ENCODE data around the gene PRRT1B.

The PRRT1B gene

GRCh38 chr9:131601683-131602181 lies 56.4 kb downstream of the PRRT1B start:
- peaks cover 7% of the 10 kb centered on the region; the same call in 1 of the 2 replicates for H3K36me3 ChIP-seq (ENCODE audit: insufficient read depth, low read length)
- H3K4me1 ChIP-seq (ENCODE audit: insufficient read depth, low read length) = no peaks in the 10 kb centered on the region
- no peak overlapping the region for H3K9ac ChIP-seq (ENCODE audit: low read depth, low read length)
- H3K9me3 ChIP-seq (ENCODE audit: control insufficient read depth, insufficient read depth, low read length) = no peaks in the 10 kb centered on the region

GRCh38 chr9:131603199-131603598 lies 57.9 kb downstream of the PRRT1B start:
- peaks cover 2% of the 10 kb centered on the region; the same call in 1 of the 2 replicates for H3K36me3 ChIP-seq (ENCODE audit: insufficient read depth, low read length)
- H3K9me3 ChIP-seq (ENCODE audit: control insufficient read depth, insufficient read depth, low read length) = no peaks in the 10 kb centered on the region
- H3K9ac ChIP-seq (ENCODE audit: low read depth, low read length) = no peak overlapping the region
- H3K4me1 ChIP-seq (ENCODE audit: insufficient read depth, low read length) = peaks cover 10% of the 10 kb centered on the region

GRCh38 chr9:131603711-131604439 lies 58.6 kb downstream of the PRRT1B start:
- Histone ChIP-seq H3K9me3 (ENCODE audit: control insufficient read depth, insufficient read depth, low read length) (no peaks in the 10 kb centered on the region), H3K9ac (ENCODE audit: low read depth, low read length) (no peak overlapping the region), H3K36me3 (ENCODE audit: insufficient read depth, low read length) (no peaks in the 10 kb centered on the region; the same call in 1 of the 2 replicates), H3K4me1 (ENCODE audit: insufficient read depth, low read length) (peaks cover 16% of the 10 kb centered on the region)

GRCh38 chr9:131605770-131606590 lies 60.7 kb downstream of the PRRT1B start:
- H3K36me3 ChIP-seq (ENCODE audit: insufficient read depth, low read length) = peaks cover 1% of the 10 kb centered on the region; the same call in 1 of the 2 replicates
- no peak overlapping the region for H3K9ac ChIP-seq (ENCODE audit: low read depth, low read length)
- peaks cover 32% of the 10 kb centered on the region for H3K4me1 ChIP-seq (ENCODE audit: insufficient read depth, low read length)
- no peaks in the 10 kb centered on the region for H3K9me3 ChIP-seq (ENCODE audit: control insufficient read depth, insufficient read depth, low read length)

GRCh38 chr9:131606896-131607567 lies 61.7 kb downstream of the PRRT1B start:
- peaks cover 2% of the 10 kb centered on the region; the same call in 1 of the 2 replicates for H3K36me3 ChIP-seq (ENCODE audit: insufficient read depth, low read length)

DNA sequence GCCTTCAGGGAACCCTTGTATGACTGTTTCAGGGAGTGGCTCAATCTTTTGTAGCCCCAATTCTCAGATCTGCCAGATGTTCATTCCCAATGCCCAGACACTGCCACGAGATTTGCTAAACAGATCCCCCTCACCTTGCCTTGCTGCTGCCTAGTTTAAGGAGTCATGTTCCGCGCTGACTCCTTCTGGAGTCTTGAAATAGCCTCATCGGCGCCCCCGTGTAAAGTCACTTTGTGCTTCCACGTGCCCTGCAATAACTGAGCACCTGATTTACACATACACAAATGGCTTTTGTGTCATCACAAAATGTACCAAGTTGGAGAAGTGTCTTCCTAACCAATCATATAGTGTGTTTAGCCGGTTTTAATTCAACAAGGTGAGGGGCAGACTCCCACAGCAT lies 62.3 kb downstream of the PRRT1B start:
- H3K36me3 ChIP-seq (ENCODE audit: insufficient read depth, low read length) = peaks cover 2% of the 10 kb centered on the region; the same call in 1 of the 2 replicates
- H3K9me3 ChIP-seq (ENCODE audit: control insufficient read depth, insufficient read depth, low read length) = no peaks in the 10 kb centered on the region
- no peak overlapping the region for H3K9ac ChIP-seq (ENCODE audit: low read depth, low read length)
- H3K4me1 ChIP-seq (ENCODE audit: insufficient read depth, low read length) = peaks cover 32% of the 10 kb centered on the region

More at GRCh38 chr9:131606896-131607567, 61.7 kb downstream of the PRRT1B start:
- no peaks in the 10 kb centered on the region for H3K9me3 ChIP-seq (ENCODE audit: control insufficient read depth, insufficient read depth, low read length)
- no peak overlapping the region for H3K9ac ChIP-seq (ENCODE audit: low read depth, low read length)
- peaks cover 32% of the 10 kb centered on the region for H3K4me1 ChIP-seq (ENCODE audit: insufficient read depth, low read length)

DNA sequence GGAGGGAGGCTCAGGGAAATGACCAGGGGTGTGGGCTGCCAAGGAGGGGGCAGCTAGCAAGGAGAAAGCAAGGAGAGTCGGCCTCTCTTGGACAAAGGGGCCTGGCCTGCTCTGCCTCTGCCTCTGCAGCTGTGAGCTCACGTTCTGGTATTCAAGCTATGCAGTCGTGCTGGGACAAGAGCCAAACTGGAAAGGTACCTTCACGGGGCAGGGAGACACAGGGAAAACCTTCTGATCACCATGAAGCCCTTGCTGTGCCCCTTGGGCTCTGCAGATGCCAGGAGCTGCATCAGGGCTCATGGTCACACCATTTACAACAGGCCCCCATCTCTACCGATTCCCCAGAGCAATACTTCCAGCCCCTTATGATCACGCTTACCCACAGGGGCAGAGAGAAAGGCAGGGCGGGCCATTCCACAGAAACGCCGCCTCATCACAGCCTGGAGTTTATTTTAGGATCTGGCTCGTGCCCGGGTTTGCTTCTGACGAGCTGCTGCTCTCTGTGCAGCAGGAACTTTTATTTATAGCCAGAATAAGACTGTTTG lies 63.2 kb downstream of the PRRT1B start:
- peaks cover 2% of the 10 kb centered on the region; the same call in 1 of the 2 replicates for H3K36me3 ChIP-seq (ENCODE audit: insufficient read depth, low read length)
- no peak overlapping the region for H3K9ac ChIP-seq (ENCODE audit: low read depth, low read length)
- no peaks in the 10 kb centered on the region for H3K9me3 ChIP-seq (ENCODE audit: control insufficient read depth, insufficient read depth, low read length)
- H3K4me1 ChIP-seq (ENCODE audit: insufficient read depth, low read length) = peaks cover 32% of the 10 kb centered on the region
